NCI-H226 (cell line): ENCODE results near the gene OR52I1.

Source experiments
- DNase-seq: peaks from one replicate; pipeline ENCODE4 v3.0.0-alpha.2; 2015

The OR52I1 gene

GRCh38 chr11:4615856-4616444 lies 22.1 kb downstream of the OR52I1 start:
- no peak for DNase-seq

GRCh38 chr11:4619514-4619913 lies 25.7 kb downstream of the OR52I1 start:
- DNase-seq = no peak

GRCh38 chr11:4626207-4627099 lies 32.6 kb downstream of the OR52I1 start:
- DNase-seq = peak; percentile 30

- no peak for DNase-seq
Measured at GRCh38 chr11:4636136-4636535, 42.3 kb downstream of the OR52I1 start.

- DNase-seq = peak; percentile 43
Measured at GRCh38 chr11:4636962-4637661, 43.3 kb downstream of the OR52I1 start, which contains the start of gene OR51D1. TSS of gene OR51D1 (plus strand) at chr11:4637477. CDS start at chr11:4639791, 2,314 bp downstream.

- no peak for DNase-seq
Measured at GRCh38 chr11:4637662-4638047, 43.8 kb downstream of the OR52I1 start.

- DNase-seq = no peak
Measured at GRCh38 chr11:4639931-4640330, 46.1 kb downstream of the OR52I1 start.

- DNase-seq = no peak
Measured at GRCh38 chr11:4641501-4641900, 47.7 kb downstream of the OR52I1 start.

- DNase-seq = no peak
Measured at GRCh38 chr11:4642043-4642442, 48.2 kb downstream of the OR52I1 start.

GRCh38 chr11:4643076-4643475 lies 49.2 kb downstream of the OR52I1 start:
- no peak for DNase-seq

GRCh38 chr11:4643682-4644081 lies 49.8 kb downstream of the OR52I1 start, which contains the start of gene OR51E1:
TSS of gene OR51E1 (plus strand) at chr11:4643982. CDS start at chr11:4652527, 8,545 bp downstream.
- DNase-seq = no peak

- no peak for DNase-seq
Measured at GRCh38 chr11:4644233-4644632, 50.4 kb downstream of the OR52I1 start.
